Progenitor cell of endocrine pancreas (in vitro differentiated cells): ENCODE data around the gene ERAL1. TPM values are rescaled to one million over a fixed set of nuclear protein-coding genes. Genes with fewer than 3 reads are reported as not detected.

Experiments used
- DNase-seq: peaks from one replicate; pipeline ENCODE4 v3.0.0; 2021; ENCODE audit warnings: low spot score; ENCODE audit not compliant: unreplicated experiment
- H3K27ac Mint-ChIP-seq: 2 replicates; pipeline ENCODE4 v1.8.0; 2021; ENCODE audit warnings: mild to moderate bottlenecking, moderate library complexity, mixed read lengths
- H3K27me3 Mint-ChIP-seq: 2 replicates; pipeline ENCODE4 v1.8.0; 2021; ENCODE audit warnings: mixed read lengths
- H3K36me3 Mint-ChIP-seq: 2 replicates; pipeline ENCODE4 v1.8.0; 2022; ENCODE audit warnings: mixed read lengths; ENCODE audit not compliant: insufficient read depth
- H3K4me1 Mint-ChIP-seq: 2 replicates; pipeline ENCODE4 v1.8.0; 2021; ENCODE audit warnings: low read depth, mixed read lengths
- H3K4me3 Mint-ChIP-seq: 2 replicates; pipeline ENCODE4 v1.8.0; 2021; ENCODE audit warnings: low read depth, mild to moderate bottlenecking, moderate library complexity, mixed read lengths
- H3K9me3 Mint-ChIP-seq: 2 replicates; pipeline ENCODE4 v1.8.0; 2021; ENCODE audit warnings: low read depth, mixed read lengths
- total RNA-seq: library from RNA; stranded (reverse); gene quantifications from 2 replicates; pipeline ENCODE4 v1.2.1, GENCODE V29; 2021
- TF ChIP-seq, protein P1 (sequence below): fragments of 200-600 bp; sonication (generic); IDR thresholded peaks from one replicate; pipeline ENCODE4 v1.5.0; 2021; ENCODE audit warnings: antibody characterized with exemption, mild to moderate bottlenecking; ENCODE audit not compliant: unreplicated experiment

Gene ERAL1
- total RNA-seq, 1 donor from 2014 or later: 49.2 TPM

DNA sequence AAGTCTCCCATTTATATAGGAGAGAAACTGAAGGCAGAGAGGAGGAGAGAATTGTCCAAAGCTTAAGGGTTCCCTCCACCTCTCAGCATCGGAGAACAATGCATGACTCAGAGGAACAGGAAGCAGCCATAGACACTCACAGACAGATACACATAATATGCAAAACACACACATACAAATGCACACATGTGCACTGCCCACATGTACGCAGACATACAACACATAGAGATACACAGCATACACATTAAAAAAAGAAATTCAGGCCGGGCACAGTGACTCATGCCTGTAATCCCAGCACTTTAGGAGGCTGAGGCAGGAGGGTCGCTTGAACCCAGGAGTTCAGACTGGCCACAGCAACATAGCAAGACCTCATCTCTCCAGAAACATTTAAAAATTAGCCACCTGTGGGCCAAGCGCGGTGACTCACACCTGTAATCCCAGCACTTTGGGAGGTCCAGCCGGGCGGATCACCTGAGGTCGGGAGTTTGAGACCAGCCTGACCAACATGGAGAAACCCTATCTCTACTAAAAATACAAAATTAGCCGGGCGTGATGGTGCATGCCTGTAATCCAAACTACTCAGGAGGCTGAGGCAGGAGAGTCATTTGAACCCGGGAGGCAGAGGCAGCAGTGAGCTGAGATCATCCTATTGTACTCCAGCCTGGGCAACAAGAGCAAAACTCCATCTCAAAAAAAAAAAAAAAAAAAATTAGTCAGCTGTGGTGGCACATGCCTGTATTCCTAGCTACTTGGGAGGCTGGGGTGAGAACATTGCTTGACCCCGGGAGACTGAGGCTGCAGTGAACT, 11.3 kb downstream of the ERAL1 start:
- peaks cover 2% of the 10 kb centered on the region for H3K36me3 Mint-ChIP-seq
- TF ChIP-seq, protein P1, sequence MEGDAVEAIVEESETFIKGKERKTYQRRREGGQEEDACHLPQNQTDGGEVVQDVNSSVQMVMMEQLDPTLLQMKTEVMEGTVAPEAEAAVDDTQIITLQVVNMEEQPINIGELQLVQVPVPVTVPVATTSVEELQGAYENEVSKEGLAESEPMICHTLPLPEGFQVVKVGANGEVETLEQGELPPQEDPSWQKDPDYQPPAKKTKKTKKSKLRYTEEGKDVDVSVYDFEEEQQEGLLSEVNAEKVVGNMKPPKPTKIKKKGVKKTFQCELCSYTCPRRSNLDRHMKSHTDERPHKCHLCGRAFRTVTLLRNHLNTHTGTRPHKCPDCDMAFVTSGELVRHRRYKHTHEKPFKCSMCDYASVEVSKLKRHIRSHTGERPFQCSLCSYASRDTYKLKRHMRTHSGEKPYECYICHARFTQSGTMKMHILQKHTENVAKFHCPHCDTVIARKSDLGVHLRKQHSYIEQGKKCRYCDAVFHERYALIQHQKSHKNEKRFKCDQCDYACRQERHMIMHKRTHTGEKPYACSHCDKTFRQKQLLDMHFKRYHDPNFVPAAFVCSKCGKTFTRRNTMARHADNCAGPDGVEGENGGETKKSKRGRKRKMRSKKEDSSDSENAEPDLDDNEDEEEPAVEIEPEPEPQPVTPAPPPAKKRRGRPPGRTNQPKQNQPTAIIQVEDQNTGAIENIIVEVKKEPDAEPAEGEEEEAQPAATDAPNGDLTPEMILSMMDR: no peak
- no peaks in the 10 kb centered on the region for H3K9me3 Mint-ChIP-seq
- H3K4me3 Mint-ChIP-seq: no peak overlapping the region
- H3K27me3 Mint-ChIP-seq: no peaks in the 10 kb centered on the region
- DNase-seq: no peak
- no peak overlapping the region for H3K27ac Mint-ChIP-seq
- peaks cover 6% of the 10 kb centered on the region for H3K4me1 Mint-ChIP-seq

DNA sequence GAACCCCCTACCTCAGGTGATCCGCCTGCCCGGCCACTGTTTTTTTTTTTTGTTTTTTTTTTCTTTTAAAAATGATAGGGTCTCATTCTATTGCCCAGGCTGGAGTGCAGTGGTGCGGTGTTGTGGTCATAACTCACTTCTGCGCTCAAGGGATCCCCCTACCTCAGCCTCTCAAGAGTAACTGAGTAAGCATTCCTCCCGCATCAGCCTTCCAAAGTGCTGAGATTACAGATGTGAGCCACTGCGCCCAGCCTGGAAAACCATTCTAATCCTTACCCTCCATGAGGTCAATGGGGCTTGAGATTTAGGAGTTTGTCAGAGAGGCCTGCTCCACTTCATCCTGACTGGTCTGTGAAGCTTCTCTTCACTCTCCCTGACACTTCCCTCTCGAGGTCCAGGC, 12.5 kb downstream of the ERAL1 start:
- Mint-ChIP-seq H3K27ac (no peak overlapping the region), H3K4me1 (peaks cover 6% of the 10 kb centered on the region), H3K36me3 (no peaks in the 10 kb centered on the region), H3K9me3 (no peaks in the 10 kb centered on the region), H3K27me3 (no peaks in the 10 kb centered on the region), H3K4me3 (no peak overlapping the region)
- DNase-seq: no peak
- TF ChIP-seq, protein P1: no peak

- DNase-seq: no peak
- Mint-ChIP-seq H3K27me3 (no peaks in the 10 kb centered on the region), H3K4me1 (no peaks in the 10 kb centered on the region), H3K27ac (no peak overlapping the region), H3K4me3 (no peak overlapping the region), H3K9me3 (no peaks in the 10 kb centered on the region), H3K36me3 (no peaks in the 10 kb centered on the region)
- TF ChIP-seq, protein P1: no peak
Measured at GRCh38 chr17:28871056-28871579, 16.3 kb downstream of the ERAL1 start.

GRCh38 chr17:28873839-28874238, 19.0 kb downstream of the ERAL1 start:
- H3K4me1 Mint-ChIP-seq: no peaks in the 10 kb centered on the region
- no peak overlapping the region for H3K4me3 Mint-ChIP-seq
- TF ChIP-seq, protein P1: no peak
- no peak overlapping the region for H3K27ac Mint-ChIP-seq
- H3K9me3 Mint-ChIP-seq: peaks cover 3% of the 10 kb centered on the region
- no peak for DNase-seq
- H3K27me3 Mint-ChIP-seq: no peaks in the 10 kb centered on the region
- peaks cover 8% of the 10 kb centered on the region for H3K36me3 Mint-ChIP-seq

DNA sequence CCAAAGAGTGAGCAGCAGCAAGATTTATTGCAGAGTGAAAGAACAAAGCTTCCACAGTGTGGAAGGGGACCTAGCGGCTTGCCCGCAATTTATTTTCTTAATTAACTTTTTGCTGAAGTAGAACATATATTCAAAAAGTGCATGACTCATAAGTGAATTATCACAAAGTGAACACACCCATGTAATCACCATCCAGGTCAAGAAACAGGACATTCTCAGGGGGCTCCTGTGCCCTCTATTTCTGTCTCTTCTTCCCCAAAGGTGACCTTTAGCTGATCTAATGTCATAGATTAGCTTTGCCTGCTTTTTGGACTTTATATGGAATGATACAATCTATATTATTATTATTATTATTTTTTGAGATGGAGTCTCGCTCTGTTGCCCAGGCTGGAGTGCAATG, 19.9 kb downstream of the ERAL1 start:
- Mint-ChIP-seq H3K36me3 (peaks cover 11% of the 10 kb centered on the region), H3K27me3 (no peaks in the 10 kb centered on the region), H3K4me3 (no peak overlapping the region), H3K9me3 (peaks cover 3% of the 10 kb centered on the region), H3K27ac (no peak overlapping the region), H3K4me1 (no peaks in the 10 kb centered on the region)
- TF ChIP-seq, protein P1: no peak
- no peak for DNase-seq
